ENCODE measurements around the gene SNX4. TPM values are rescaled to one million over a fixed set of nuclear protein-coding genes. Genes with fewer than 3 reads are reported as not detected.

The SNX4 gene
- total RNA-seq, 1 experiment from 2014 or later: 17.6 TPM

DNA sequence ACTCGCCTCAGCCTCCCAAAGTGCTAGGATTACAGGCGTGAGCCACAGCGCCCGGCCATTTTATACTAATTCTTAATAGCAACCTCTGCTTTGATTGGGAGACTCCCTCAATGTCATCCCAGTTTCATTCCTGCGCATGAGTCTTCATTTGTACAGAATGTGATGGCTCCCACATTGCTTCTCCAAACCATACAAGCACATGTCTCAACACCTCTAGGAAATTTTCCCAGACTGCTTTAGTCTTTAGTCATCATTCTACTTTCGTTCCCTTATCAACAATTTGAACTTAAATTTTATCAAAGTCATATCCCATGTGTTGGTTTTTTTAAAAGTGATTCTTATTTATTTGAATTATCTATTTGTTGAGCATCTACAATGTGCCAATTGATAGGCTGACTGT is 58.1 kb downstream of the SNX4 start:
- Histone ChIP-seq H2AFZ (ENCODE audit: low read length) (no peak overlapping the region), H3F3A (ENCODE audit: low read length, unreplicated experiment) (no peaks in the 10 kb centered on the region), H3K9me3 (ENCODE audit: low read length) (no peaks in the 10 kb centered on the region), H3K36me3 (ENCODE audit: low read depth, low read length) (peaks cover 16% of the 10 kb centered on the region), H3K27me3 (ENCODE audit: low read length) (no peaks in the 10 kb centered on the region), H3K9me2 (replicated peaks; ENCODE audit: low read length) (no peaks in the 10 kb centered on the region), H3K4me2 (ENCODE audit: low read length) (no peak overlapping the region), H3K79me2 (ENCODE audit: low read length) (no peaks in the 10 kb centered on the region), H3K4me3 (ENCODE audit: low read length) (no peak overlapping the region), H3K4me1 (ENCODE audit: insufficient read depth, low read length) (no peaks in the 10 kb centered on the region), H4K20me1 (ENCODE audit: low read length) (no peaks in the 10 kb centered on the region), H3K9ac (ENCODE audit: low read length) (no peak overlapping the region), H3K27ac (ENCODE audit: low read length) (no peak overlapping the region)
- no peak for ATAC-seq
- no TSS peak for BruUV-seq (replicated peaks)
- CTCF ChIA-PET: no interaction called here
- POLR2A ChIA-PET (ENCODE audit: unreplicated experiment): interaction anchor here (0.5 kb wide), 1 partner anchor 37 kb away, joined by 6 read pairs; no protein-coding TSS in a partner anchor
- intact Hi-C loops (cut with micrococcal nuclease): no loop called here
- no peak for DNase-seq
- no peak for TF ChIP-seq EZH2 (IDR thresholded peaks at IDR 0.05; ENCODE audit: low read length, unreplicated experiment)
- TF ChIP-seq EZH2phosphoT487 (IDR thresholded peaks at IDR 0.05; ENCODE audit: borderline replicate concordance, low read length): no peak
- no peak for TF ChIP-seq CTCF (conservative IDR thresholded peaks at IDR 0.05; ENCODE audit: low read depth, low read length)

- no peak for TF ChIP-seq EZH2phosphoT487 (IDR thresholded peaks at IDR 0.05; ENCODE audit: borderline replicate concordance, low read length)
- no peak for TF ChIP-seq CTCF (conservative IDR thresholded peaks at IDR 0.05; ENCODE audit: low read depth, low read length)
- no peak for TF ChIP-seq EZH2 (IDR thresholded peaks at IDR 0.05; ENCODE audit: low read length, unreplicated experiment)
- Histone ChIP-seq H3K79me2 (ENCODE audit: low read length) (no peaks in the 10 kb centered on the region), H3K9ac (ENCODE audit: low read length) (no peak overlapping the region), H3K36me3 (ENCODE audit: low read depth, low read length) (peaks cover 6% of the 10 kb centered on the region), H4K20me1 (ENCODE audit: low read length) (no peaks in the 10 kb centered on the region), H2AFZ (ENCODE audit: low read length) (no peak overlapping the region), H3K4me1 (ENCODE audit: insufficient read depth, low read length) (no peaks in the 10 kb centered on the region), H3K27ac (ENCODE audit: low read length) (no peak overlapping the region), H3F3A (ENCODE audit: low read length, unreplicated experiment) (no peaks in the 10 kb centered on the region), H3K9me2 (replicated peaks; ENCODE audit: low read length) (no peaks in the 10 kb centered on the region), H3K27me3 (ENCODE audit: low read length) (no peaks in the 10 kb centered on the region), H3K4me2 (ENCODE audit: low read length) (no peak overlapping the region), H3K9me3 (ENCODE audit: low read length) (no peaks in the 10 kb centered on the region), H3K4me3 (ENCODE audit: low read length) (no peak overlapping the region)
- no TSS peak for BruUV-seq (replicated peaks)
- DNase-seq (no peak), ATAC-seq (no peak)
- ChIA-PET CTCF (no interaction called here), POLR2A (ENCODE audit: unreplicated experiment) (no interaction called here)
- intact Hi-C loops (cut with micrococcal nuclease): no loop called here
Measured at GRCh38 chr3:125460233-125460632, 59.8 kb downstream of the SNX4 start.

- H3K27ac ChIP-seq (ENCODE audit: low read length): no peak overlapping the region
- CTCF ChIA-PET: interaction anchor here (0.6 kb wide), 1 partner anchor 141 kb away, joined by 5 read pairs; no protein-coding TSS in a partner anchor
- H3K27me3 ChIP-seq (ENCODE audit: low read length): no peaks in the 10 kb centered on the region
- no peaks in the 10 kb centered on the region for H3K79me2 ChIP-seq (ENCODE audit: low read length)
- POLR2A ChIA-PET (ENCODE audit: unreplicated experiment): no interaction called here
- ATAC-seq (peak; percentile 48), DNase-seq (peak; percentile 19)
- H3K9me2 ChIP-seq (replicated peaks; ENCODE audit: low read length): no peaks in the 10 kb centered on the region
- no peak overlapping the region for H3K4me2 ChIP-seq (ENCODE audit: low read length)
- no peak overlapping the region for H3K4me3 ChIP-seq (ENCODE audit: low read length)
- H3K9ac ChIP-seq (ENCODE audit: low read length): no peak overlapping the region
- no TSS peak for BruUV-seq (replicated peaks)
- H3K36me3 ChIP-seq (ENCODE audit: low read depth, low read length): no peaks in the 10 kb centered on the region; the same call in 1 of the 2 replicates
- no peaks in the 10 kb centered on the region for H3K9me3 ChIP-seq (ENCODE audit: low read length)
- H3F3A ChIP-seq (ENCODE audit: low read length, unreplicated experiment): no peaks in the 10 kb centered on the region
- 0 out of 2 replicates have a peak, but pooled peaks cover 2% of the 10 kb centered on the region for H3K4me1 ChIP-seq (ENCODE audit: insufficient read depth, low read length)
- TF ChIP-seq EZH2phosphoT487 (IDR thresholded peaks at IDR 0.05; ENCODE audit: borderline replicate concordance, low read length) (no peak), EZH2 (IDR thresholded peaks at IDR 0.05; ENCODE audit: low read length, unreplicated experiment) (no peak), CTCF (conservative IDR thresholded peaks at IDR 0.05; ENCODE audit: low read depth, low read length) (no peak)
- no peaks in the 10 kb centered on the region for H4K20me1 ChIP-seq (ENCODE audit: low read length)
- no peak overlapping the region for H2AFZ ChIP-seq (ENCODE audit: low read length)
- intact Hi-C loops (cut with micrococcal nuclease): loop anchor here (10.0 kb wide), 1 partner anchor 141 kb away; no protein-coding TSS in a partner anchor
Measured at GRCh38 chr3:125443923-125444322, 76.1 kb downstream of the SNX4 start.
